ENCODE measurements around the gene PKP1.

PKP1 gene

DNA sequence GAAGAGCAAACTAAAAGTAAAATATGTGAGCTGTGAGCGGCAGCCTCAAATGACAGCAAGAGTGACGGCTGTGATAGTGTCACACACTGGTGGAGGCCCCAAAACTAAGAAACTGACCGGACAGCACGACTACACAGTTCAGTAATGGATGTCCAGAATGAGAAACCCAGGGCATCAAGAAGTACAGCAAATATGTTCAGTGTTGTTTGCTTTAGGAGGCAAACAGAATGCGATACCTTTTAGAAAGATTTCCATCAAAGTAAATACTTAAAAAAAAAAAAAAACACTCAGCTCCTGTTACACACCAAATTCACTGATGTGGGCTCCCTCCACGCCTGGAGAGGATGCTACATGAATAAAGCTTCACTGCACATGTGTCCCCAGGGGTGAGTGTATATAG is 1.1 kb upstream of the PKP1 start:
- no peak for DNase-seq

DNA sequence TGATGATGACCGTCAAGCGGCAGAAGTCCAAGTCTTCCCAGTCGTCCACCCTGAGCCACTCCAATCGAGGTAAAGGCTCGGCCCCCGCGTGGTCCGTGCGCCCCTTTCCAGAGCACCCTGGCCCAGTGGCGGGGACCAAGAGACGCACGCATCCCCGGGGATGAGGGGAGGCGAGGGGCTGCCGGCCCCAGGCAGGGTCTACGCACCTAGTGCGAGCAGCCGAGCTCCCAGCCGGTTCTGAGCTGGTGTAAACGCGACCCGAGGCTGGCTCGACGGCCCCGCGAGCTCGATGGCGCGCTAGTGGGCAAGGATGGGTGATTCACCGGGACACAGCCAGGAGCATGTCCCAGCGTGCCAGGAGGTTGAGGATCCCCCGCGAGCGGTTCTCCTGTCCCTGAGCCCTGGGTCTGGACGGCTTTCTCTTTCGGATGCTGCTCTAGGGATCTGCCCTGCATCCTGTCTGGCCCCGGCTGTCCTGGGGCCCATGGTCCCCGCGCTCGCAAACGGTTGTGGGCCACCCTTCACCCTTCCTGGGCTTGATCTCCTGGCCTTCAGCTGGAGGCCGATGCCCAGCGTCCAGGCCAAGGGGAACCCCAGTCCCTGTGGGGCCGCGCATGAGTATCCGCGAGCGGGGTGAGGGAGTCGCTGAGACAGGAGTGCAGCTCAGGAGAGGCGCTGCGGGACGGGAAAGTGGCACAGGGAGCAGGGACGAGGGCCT is 689 bp downstream of the PKP1 start:
- no peak for DNase-seq

DNA sequence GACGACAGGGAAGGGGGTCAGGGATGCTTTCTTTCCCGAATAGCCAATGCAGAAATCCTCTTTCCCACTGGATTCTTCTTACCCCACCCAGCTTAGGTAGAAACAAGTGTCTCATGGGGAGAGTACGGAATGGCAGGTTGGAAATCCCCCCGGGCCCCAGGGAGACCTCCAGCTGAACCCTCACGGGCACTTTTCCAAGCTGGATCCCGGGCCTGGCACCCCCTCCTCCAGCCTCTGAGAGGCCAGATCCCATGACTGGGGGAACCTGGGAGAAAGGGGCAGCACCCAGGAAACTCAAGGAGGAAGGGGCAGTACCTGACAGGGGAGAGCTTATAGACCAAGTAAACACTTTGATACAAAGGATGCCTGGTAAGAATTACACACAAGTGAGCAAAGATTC is 1.3 kb downstream of the PKP1 start:
- DNase-seq, result no peak

DNA sequence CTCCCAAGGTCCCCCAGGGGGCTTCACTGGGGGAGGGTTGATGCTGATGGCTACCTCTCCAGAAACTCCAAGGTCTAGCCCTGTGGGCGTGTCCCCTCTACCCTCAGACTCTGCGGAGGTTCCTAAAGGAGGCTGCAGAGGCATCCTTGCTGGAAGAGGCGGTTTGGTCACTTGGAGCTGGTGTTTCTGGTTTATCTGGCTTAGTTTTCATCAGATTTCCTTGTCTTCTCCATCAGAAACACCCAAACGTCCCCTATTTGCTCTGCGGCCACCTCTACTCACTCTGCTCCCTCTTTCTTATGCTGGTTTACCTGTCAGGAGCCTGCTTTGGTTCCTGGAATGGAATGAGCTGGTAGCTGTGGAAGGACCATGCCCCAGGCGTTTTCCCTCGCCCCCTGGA is 2.5 kb downstream of the PKP1 start:
- DNase-seq, result no peak

DNA sequence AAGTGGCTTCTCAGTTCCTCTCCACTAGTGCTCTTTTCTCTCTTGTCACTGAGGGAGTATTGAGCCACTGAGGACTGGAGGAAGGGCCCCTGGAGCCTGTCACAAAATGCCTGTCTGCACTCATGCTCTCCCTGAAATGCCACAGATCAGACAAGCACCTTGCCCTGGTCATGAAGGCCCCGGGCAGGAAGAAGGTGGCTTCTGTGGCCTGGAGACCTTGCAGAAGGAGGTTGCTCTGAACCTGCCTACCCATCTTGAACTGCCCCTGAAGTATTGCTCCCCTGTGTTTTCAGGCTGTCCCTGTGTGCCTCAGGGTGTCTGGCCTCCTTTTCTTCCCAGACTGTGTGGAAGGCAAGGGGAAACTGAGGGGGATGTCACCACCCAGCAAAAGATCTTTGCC is 3.1 kb downstream of the PKP1 start:
- no peak for DNase-seq

DNA sequence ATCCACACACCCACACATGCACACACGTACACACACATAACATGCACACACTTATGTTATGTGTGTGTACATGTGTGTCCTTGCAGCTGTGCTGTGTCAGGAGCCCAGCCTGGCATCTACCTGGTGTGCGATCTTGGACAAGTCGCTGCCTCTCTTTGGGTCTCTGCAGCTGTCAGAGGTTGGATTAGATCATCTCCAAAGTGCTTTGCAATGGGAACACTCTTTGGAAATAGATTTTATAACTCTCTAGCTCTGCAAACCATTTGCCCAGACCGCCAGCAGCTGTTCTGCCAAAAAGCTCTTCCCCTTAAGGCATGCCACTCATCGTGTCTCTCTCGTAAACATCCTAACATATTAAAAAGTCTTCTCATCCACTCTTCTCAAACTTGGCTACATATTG is 4.7 kb downstream of the PKP1 start:
- DNase-seq, result no peak

DNA sequence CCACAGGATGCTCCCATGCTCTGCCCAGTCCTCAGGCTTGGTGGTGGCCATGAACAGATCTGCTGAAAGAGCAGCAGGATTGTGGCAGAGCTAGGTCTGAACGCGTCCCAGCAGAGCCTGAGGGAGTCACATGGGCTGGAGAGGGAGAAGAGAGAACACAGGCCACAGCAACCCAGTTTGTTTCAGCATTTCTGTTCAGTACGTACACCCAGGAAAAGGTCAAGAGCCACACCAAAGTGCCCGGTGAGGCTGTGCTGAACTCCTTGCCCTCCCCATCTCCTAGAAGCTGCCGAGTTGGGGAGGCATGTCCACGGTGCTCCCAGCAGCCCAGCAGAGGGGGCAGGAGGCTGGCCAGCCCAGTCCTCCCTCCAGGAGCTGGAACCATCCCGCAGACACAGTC is 5.5 kb downstream of the PKP1 start:
- DNase-seq, result no peak

DNA sequence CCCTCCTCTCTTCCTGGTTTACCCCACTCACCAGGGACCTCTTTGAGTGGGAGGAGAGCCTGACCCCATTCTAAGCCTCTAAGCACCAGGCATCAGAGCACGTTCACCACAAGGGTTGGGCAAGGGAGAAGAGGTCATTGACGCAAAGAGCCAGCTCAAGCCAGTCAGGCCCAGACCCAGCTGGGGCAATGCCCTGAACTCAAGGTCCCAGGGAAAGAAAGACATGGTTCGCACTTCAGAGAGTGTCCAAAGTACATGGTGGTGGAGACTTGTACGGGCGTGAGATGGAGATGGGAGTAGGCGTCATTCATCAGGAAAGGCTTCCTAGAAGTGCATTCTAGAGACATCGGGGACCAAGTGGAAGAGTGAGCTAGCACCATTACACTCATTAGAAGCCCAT is 7.2 kb downstream of the PKP1 start:
- DNase-seq, result no peak

DNA sequence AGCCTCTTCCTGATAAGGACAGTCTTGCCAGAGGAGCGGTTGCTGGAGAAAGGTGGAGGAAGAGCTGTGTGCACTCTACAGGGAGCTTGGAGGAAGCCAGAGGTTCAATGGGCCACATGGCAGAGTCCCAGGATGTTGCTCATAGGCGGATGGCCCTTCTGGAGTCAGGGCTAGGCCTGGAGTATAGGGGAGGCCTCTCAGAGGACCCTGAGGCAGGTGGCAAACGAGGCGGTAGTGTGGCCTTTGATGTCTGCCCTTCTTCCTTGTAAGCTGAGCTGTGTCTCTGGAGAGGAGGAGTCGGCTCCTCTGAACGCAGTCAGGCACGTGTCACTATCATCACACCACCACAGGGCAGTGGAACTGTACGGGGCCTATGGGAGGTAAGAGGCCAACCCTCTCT is 8.6 kb downstream of the PKP1 start:
- DNase-seq, result no peak

DNA sequence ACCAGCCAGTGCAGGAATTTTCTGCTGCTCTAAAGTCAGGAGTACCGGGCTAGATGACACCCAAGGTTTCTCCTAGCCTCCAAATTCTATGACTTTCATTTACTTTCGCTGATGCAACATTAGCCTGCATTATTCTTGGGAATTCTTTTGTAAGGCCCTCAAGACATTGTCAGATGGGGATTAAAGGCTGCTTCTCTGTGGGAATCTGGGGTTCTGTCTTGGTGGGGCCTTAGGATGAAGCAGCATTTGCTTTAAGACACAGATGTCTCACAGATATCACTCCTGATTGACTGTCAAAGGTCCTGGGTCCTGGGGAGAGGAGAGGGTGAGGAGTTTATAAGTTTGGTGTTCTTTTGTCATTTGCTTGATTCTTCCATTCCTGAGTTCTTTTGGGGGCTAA is 11.6 kb downstream of the PKP1 start:
- no peak for DNase-seq

DNA sequence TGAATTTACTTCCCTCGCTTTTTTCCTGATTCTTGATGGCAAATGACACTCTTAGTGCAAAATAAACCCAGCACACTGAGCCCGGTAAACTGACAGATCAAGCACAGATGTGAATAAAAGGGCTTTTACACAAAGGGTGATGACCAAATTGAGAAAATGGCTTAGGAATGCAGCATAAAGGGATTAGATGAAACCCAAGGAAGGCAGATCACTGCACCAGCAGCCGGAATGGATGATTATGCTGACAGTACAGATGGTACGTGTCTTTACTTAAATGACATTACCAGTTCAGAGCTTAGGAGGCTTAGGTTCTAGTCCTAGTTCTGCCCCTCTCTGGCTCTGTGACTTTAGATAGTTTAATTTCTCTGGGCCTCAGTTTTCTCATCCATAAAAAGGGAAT is 12.0 kb downstream of the PKP1 start:
- no peak for DNase-seq

DNA sequence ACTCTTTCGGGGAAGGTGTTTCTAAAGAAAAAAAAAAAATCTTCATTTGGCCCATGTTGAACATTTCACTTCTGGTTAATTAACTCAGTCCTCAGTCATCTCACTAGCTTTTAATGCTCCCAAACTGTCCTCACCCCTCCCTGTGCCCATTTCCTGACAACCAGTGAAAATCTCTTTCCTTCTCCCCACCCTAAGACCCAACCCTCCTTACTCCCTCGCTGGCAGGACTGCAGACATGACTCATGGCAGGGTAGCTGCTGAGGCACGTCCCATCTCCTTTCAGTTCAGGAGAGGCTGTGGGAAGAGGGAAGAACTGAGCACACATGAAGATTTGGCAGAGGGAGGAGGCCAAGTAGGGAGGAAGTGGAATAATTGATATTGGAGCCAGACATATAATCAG is 12.6 kb downstream of the PKP1 start:
- DNase-seq, result no peak

DNA sequence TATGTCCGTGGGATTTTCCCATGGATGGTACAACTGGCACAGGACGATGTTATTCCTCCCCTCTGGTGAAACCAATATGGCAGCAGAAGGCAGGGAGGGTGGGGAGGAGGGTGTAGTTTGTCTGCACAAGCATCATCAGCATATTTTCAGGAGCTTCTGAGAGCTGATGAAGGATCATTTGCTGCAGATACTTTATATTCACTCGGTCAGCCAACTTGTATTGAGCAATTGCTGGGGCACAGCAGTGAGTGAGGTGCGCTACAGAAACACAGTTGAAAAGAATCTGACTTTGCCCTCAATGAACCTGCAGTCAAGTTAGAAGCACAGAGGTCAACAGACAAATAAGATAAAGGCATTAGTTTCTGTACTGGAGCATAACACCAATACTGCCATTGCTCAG is 13.0 kb downstream of the PKP1 start:
- no peak for DNase-seq

DNA sequence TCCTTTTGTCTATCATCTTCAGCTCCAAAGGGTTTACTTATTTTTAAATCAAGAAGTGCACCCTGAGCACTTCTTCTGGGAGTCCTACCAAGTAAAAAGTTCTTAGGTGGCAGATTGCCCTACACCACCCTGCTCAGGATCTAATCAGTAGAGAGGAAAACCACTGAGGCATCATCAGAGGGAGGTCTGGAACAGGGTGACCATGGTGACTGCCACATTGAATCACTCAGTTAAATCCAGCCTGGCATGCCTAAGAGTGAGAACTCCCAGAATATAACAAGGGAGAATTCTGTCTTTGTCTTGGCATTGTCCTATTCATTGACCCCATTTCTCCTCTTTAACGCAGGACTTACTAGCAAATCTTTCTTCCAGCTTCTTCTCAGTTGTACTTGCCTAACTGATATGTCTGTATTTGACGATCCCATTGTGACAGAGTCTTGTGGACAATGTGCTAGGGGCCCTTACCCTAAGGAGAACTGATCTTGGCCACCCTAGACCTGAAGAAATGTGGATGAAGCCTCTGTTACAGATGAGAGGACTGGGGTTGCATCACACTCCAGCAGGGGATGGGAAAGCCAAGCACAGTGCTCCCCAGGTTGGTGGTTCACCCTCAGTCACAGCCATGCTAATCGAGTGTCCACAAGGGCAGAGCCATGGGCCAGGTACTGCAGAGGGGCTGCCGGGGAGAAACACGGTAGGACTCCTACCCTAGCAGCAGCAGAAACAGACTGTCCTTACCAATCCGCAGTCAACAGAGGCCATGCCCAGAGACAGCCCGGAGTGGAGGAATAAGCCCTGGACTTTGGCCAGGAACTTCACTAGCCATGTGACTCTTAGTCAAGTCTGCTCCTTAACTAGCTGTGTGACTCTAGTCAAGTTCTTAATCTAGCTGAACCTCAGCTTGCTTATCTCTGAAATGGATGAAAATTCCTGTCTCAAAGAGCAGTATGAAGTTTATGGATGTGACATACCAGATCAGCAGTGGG is 15.4 kb downstream of the PKP1 start:
- DNase-seq, result no peak

DNA sequence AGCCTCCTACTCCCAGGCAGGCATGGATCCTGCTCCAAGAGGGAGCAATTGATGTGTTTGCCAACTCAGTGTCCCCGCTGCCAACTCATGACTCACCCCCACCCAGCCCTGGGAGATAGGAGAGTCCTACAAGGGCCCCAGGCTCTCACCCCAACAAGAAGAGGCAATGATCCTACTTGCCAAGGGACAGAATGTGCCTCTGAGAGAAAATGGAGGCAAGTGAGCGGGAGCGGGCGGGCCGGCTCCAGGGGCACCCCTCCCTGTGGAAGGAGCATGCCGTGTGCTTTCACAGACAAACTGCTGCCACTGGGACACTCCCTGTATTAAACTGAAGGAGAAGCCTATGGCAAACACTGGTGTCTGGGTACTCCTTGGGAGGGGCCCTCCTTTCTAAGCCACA is 16.7 kb downstream of the PKP1 start:
- DNase-seq, result no peak

DNA sequence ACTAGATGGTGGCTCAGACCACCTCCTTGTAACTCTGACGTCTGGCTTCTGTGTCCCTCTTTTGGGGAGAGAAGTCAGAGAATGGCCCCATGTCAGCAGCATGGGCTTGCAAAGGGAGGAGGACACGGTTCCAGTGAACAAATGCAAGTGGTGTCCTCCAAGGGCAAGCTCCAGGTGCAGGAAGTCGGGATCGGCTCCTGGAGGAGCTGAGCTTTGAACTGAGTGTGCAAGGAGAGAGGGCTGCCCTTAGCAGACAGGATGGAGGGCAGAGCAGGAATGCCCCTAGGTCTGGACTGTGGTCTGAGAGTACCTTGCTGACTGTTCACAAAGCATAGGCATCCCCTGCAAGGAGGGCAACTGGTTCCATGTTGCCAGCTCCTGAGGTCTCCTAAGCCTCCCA is 17.3 kb downstream of the PKP1 start:
- DNase-seq, result no peak

DNA sequence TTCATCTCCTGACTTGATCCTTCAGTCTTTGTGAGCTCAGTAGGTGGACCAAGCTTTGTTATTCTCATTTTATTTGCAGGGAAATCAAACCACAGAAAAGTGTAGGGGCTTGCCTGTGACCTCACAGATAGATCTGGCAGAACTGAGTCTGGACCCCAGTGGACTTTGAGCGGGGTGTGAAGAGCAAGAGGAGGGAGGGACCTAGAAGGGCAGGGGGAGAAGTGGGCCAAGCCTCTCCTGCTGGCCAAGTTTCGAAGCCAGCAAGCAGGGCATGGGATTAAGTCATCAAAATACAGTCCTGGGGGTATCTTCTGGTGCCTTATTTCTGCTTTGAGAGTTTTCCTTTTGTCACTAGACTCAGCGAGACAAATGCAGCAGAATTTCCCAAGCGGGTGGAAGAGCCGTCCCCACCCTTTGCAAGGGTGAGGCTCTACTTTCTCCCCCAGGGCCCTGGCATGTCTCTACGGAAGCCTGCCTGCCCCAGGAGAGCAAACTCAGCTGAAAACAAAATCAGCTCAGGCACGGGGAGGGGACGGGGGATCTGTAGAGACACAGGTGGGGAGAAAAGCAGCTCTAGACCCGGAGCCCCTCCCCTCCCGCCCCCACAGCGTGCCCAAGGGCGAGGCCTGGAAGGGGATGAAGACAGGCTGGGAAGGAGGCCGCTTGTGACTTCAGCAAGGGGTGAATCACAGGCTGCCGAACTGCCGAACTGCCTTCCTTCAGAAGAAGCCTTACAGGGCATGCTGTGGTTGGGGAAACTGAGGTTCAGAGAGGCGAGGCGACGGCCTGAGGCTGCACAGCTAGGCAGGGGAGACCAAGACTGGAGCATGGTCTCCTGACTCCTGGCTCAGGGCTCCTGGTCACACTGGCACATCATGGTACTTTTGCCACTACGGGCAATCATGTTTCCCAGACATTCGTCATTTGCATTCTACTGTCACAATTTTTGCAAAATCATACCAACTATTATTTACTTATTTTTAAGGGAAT is 19.2 kb downstream of the PKP1 start:
- DNase-seq, result no peak

DNA sequence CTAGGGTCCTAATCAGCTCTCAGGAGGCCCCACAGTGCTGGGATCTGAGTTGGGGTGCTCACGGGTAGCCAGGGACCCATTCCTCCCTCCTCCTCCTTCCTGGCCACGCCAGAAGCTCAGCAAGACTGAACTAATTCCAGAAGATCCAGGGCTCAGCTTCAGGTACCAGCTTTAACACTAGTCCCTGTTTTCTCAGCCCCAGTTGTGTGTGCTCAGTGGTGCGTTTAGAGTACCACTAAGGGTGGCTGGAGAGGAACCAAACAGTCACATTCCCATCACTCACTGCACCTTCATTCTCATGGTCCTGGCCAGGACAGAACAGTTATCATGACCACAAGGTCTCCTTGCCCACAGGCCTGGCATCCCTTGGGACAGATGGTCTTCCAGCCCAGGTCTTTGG is 20.8 kb downstream of the PKP1 start:
- DNase-seq, result no peak

DNA sequence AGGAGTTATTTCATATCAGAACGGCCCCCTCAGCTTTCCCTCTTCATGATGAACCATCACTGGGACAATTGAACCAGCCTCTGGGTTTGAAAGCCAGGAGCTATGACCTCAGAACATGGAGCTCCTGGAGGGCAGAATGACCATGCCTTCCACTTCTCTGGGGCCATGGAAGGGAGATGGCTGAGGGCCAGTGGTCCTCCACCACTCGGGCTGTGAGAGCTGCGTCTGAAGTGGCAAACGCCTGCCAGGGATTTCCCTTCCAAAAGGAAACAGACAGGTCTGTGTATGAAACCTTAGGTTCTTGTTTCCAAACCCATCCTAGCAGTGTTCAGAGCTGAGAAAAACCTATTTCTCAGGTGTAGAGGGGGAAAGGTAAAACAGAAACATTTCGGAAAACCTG is 22.5 kb downstream of the PKP1 start:
- no peak for DNase-seq

DNA sequence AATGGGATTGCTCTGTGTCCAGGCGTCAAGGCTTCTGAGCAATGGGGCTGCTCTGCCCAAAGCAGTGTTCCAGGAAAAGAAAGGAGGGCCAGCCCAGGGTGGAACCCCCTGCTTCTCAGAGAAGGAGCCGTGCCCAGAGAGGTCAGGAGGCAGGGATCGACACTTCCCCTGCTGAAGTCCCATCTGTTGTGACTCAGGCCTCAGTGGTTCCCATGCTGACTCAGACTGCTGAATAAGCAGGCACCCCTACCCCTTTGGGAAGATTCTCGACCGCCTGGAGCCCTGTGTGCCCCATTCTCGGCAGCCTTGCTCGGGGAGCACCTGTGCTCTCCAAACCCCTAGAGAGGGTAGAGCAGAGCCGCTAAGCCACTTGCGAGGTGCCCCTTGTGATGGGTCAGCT is 23.9 kb downstream of the PKP1 start:
- no peak for DNase-seq

DNA sequence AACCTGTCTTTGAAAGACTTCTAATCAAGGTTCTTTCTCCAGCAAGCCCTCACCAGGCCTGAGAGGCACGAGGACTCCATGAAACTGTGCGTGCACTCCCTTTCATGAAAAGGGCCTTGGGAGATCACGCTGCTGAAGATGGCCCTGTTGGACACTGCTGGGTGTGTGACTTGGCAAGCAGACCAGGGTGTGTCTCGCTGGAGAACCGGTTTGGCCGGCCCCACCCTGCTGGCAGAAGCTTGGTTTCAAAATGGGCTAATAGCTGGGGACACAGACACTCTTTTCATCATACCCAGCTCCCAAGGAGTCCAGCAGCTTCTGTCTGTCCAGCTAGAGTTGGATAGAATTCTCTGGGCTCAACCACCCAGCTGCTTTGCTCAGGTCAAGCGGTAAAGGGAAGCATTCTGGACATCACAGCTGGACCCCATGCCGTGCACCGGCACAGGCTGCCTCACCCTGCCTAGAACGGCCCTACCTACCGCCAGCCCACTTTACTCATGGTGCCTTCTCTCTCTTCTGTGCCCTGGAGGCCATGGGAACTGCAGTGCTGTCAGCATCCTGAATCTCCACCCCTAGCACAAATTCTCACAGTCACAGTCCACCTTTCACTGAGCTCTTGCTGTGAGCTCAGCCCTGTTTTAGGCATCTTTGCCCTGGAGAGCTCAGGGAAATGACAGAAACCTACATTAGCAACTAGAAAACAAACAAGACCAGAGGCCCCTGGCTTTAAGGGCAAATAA is 24.6 kb downstream of the PKP1 start:
- DNase-seq, result no peak

DNA sequence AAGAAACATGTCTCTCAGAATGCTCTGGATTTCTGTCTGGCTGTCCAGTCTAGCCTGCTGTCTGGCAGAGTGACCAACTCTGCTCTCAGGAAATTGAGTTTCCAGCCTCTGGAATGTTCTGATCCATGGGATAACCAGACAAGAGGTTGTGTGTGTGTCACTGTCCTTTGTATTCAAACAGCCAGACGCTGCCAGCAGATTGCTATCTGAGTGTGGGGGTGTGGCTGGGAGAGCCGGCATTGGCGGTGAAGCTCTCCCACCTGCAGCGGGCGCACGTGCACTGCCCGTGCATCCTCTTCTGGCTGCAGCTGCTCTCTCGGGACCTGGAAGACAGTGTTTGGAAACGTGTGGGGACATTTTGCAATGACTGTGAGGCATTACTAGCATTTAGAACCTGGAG is 26.1 kb downstream of the PKP1 start:
- DNase-seq, result no peak
